Measurements from ENCODE around the gene TTLL3. TPM values are rescaled to one million over a fixed set of nuclear protein-coding genes. Genes with fewer than 3 reads are reported as not detected.

Gene TTLL3
- polyA plus RNA-seq, 1 donor (not counting 4 experiments of a cell fraction or from before 2014, with no cell fraction given) = 11.3 TPM

- Histone ChIP-seq H3K4me3 (ENCODE audit: control insufficient read depth in 2 of 3, extremely low read depth in 1 of 3, insufficient read depth in 2 of 3, low read depth in 1 of 3, low read length in 3 of 3) (no peak overlapping the region), H3K9me1 (ENCODE audit: control insufficient read depth, extremely low read depth, insufficient read depth, low read length) (no peaks in the 10 kb centered on the region), H2AFZ (ENCODE audit: control insufficient read depth, low read length) (no peak overlapping the region), H4K20me1 (ENCODE audit: control insufficient read depth, extremely low read depth, insufficient read depth, low read length) (no peaks in the 10 kb centered on the region), H3K4me1 (ENCODE audit: control insufficient read depth, extremely low read depth, insufficient read depth, low read length) (no peaks in the 10 kb centered on the region), H3K27me3 (ENCODE audit: control insufficient read depth, extremely low read depth, insufficient read depth, low read length) (no peaks in the 10 kb centered on the region), H3K27ac (ENCODE audit: control insufficient read depth, insufficient read depth, low read length) (no peak overlapping the region), H3K36me3 (ENCODE audit: control insufficient read depth in 2 of 2, extremely low read depth in 1 of 2, insufficient read depth in 2 of 2, low read length in 2 of 2) (peaks cover 13 to 18% of the 10 kb centered on the region in 2 experiments), H3K79me2 (ENCODE audit: control insufficient read depth, insufficient read depth, low read length) (no peaks in the 10 kb centered on the region), H3K9ac (ENCODE audit: control insufficient read depth, extremely low read depth, insufficient read depth, low read length) (no peak overlapping the region), H3K4me2 (ENCODE audit: control insufficient read depth, extremely low read depth, insufficient read depth, low read depth, low read length) (no peak overlapping the region), H3K9me3 (ENCODE audit: control insufficient read depth, low read depth, low read length) (no peaks in the 10 kb centered on the region)
- TF ChIP-seq EZH2 (IDR thresholded peaks at IDR 0.05; ENCODE audit: low read length) (no peak), CTCF (optimal IDR thresholded peaks at IDR 0.05 in 1 of 3, IDR thresholded peaks at IDR 0.05 in 1 of 3, conservative IDR thresholded peaks at IDR 0.05 in 1 of 3; ENCODE audit: extremely low read depth in 1 of 3, insufficient read depth in 2 of 3, low read length in 3 of 3) (no peak)
- dilution Hi-C loops (cut with MboI; ENCODE audit: extremely low pct_ligation_motif_present, low sequenced_read_pairs) = no loop called here
- no peak for FAIRE-seq
- DNase-seq (ENCODE audit: low read depth, low spot score) = no peak
These were observed 23.0 kb downstream of the TTLL3 start for GRCh38 chr3:9833078-9833477.

GRCh38 chr3:9834520-9835380 lies 24.7 kb downstream of the TTLL3 start:
- peaks cover 16 to 28% of the 10 kb centered on the region in 2 experiments for H3K36me3 ChIP-seq (ENCODE audit: control insufficient read depth in 2 of 2, extremely low read depth in 1 of 2, insufficient read depth in 2 of 2, low read length in 2 of 2)

More at GRCh38 chr3:9834520-9835380, 24.7 kb downstream of the TTLL3 start:
- H3K9me3 ChIP-seq (ENCODE audit: control insufficient read depth, low read depth, low read length) = no peaks in the 10 kb centered on the region
- FAIRE-seq (no peak), DNase-seq (ENCODE audit: low read depth, low spot score) (no peak)
- no peak overlapping the region for H3K27ac ChIP-seq (ENCODE audit: control insufficient read depth, insufficient read depth, low read length)
- H3K27me3 ChIP-seq (ENCODE audit: control insufficient read depth, extremely low read depth, insufficient read depth, low read length) = no peaks in the 10 kb centered on the region
- H3K79me2 ChIP-seq (ENCODE audit: control insufficient read depth, insufficient read depth, low read length) = no peaks in the 10 kb centered on the region
- H3K4me3 ChIP-seq (ENCODE audit: control insufficient read depth in 2 of 3, extremely low read depth in 1 of 3, insufficient read depth in 2 of 3, low read depth in 1 of 3, low read length in 3 of 3) = no peak overlapping the region
- no peak overlapping the region for H2AFZ ChIP-seq (ENCODE audit: control insufficient read depth, low read length)
- TF ChIP-seq EZH2 (IDR thresholded peaks at IDR 0.05; ENCODE audit: low read length) = no peak
- no peak for TF ChIP-seq CTCF (optimal IDR thresholded peaks at IDR 0.05 in 1 of 3, IDR thresholded peaks at IDR 0.05 in 1 of 3, conservative IDR thresholded peaks at IDR 0.05 in 1 of 3; ENCODE audit: extremely low read depth in 1 of 3, insufficient read depth in 2 of 3, low read length in 3 of 3)
- no peak overlapping the region for H3K9ac ChIP-seq (ENCODE audit: control insufficient read depth, extremely low read depth, insufficient read depth, low read length)
- H3K4me2 ChIP-seq (ENCODE audit: control insufficient read depth, extremely low read depth, insufficient read depth, low read depth, low read length) = no peak overlapping the region
- H3K9me1 ChIP-seq (ENCODE audit: control insufficient read depth, extremely low read depth, insufficient read depth, low read length) = no peaks in the 10 kb centered on the region
- H3K4me1 ChIP-seq (ENCODE audit: control insufficient read depth, extremely low read depth, insufficient read depth, low read length) = no peaks in the 10 kb centered on the region
- dilution Hi-C loops (cut with MboI; ENCODE audit: extremely low pct_ligation_motif_present, low sequenced_read_pairs) = no loop called here
- no peaks in the 10 kb centered on the region for H4K20me1 ChIP-seq (ENCODE audit: control insufficient read depth, extremely low read depth, insufficient read depth, low read length)
